HG03378 (cell line): ENCODE measurements around the gene GGCT.
"Not testable (repeated sequence)": the region's sequence is repeated elsewhere in the genome, so short reads cannot be mapped to it uniquely, and the experiment has no call there.

ENCODE experiments used
- ATAC-seq: cut with Tn5 transposase; IDR thresholded peaks from one replicate; pipeline ENCODE4 v1.9.1; 2021; ENCODE audit warnings: mild to moderate bottlenecking, moderate library complexity; ENCODE audit not compliant: unreplicated experiment

The GGCT gene

DNA sequence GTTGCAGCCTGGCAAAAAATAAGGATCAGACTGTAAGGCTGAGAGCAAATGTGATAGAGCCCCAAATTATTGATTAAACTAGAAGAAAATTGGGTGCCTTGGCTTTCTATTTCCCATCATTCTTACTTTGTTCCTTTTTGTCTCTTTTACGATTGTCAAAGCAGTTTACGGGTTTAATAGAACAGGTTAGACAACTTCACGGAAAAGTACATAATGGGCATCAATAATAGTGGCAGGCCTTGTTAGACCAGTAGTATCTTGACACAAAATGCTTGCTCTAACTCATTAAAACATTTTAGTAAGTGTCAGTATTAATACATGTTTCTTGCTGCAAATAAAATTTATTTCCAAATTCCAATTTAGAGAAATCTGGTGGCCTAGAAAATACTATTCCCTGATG, 14.5 kb upstream of the GGCT start:
- no peak for ATAC-seq

DNA sequence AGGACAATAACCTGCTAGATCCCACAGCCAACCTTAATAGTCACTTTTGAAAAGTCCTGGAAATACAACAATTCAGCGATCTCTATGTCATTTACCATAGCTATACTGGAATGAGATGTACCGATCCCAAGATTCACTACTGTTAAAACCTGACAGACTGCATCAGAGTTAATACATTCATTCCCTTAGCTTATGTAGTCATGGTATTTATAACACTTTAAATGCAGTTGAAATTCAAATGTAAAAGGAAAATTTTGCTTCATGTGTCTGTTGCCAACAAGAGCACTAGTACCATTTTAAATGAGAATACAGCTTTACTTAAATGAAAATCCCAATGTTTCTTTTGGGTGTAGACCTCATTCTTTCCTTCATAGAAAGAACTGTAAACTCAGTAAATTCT, 11.1 kb upstream of the GGCT start:
- no peak for ATAC-seq

DNA sequence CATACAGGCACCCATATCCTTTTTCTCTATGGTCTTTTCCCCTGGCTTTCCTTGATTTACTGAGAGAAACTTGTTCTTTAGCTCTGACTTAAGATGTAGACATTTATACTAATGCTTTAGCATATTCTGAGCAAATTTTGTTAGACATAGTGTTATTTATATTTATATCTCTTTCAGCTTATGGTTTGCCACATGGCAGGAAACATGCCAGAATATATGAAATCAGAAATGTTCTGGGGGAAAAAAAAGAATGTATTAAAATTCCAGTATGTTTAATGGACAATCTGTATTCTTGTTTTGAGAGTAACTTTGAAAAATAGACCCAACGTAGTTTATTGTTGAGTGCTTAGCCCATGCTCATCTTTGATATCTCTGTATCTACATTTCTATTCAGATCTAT, 10.1 kb upstream of the GGCT start:
- no peak for ATAC-seq

DNA sequence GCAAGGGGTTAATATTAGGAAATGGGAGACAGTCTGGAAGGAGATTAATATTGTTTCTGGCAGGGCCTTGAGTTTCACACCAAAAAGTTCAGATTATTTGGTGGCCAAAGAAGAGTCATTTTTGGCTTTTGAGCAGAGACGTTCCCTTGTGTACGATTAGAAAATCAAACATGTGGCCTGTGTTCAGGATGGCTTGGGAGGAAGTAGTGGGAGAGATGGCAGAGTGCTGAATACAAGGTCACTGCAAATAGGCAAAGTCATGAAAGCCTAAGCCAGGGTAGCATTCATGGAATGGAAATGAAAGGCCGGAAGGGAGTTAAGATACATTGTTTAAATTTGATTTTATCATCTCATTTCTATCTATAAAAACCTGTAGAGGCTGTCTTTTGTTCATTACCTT, 9.5 kb upstream of the GGCT start:
- ATAC-seq: no peak

DNA sequence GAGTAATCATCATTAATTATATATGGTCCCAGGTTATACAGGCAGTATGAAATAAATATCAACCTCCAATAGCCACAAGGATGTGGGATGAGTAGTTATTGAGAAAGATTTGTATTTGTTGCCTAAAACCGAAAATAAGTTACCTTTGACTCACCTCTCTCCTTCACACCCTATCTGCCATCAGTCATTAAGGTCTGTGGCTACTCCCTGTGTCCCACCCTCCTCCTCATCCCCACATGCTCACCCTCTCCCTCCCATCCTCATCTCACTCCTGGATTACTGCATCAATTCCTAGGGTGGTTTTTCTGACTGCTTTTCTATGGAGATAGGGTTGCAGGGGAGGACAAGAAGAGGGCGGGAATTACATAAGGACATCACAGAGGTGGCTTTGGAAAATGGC, 9.1 kb upstream of the GGCT start:
- no peak for ATAC-seq

DNA sequence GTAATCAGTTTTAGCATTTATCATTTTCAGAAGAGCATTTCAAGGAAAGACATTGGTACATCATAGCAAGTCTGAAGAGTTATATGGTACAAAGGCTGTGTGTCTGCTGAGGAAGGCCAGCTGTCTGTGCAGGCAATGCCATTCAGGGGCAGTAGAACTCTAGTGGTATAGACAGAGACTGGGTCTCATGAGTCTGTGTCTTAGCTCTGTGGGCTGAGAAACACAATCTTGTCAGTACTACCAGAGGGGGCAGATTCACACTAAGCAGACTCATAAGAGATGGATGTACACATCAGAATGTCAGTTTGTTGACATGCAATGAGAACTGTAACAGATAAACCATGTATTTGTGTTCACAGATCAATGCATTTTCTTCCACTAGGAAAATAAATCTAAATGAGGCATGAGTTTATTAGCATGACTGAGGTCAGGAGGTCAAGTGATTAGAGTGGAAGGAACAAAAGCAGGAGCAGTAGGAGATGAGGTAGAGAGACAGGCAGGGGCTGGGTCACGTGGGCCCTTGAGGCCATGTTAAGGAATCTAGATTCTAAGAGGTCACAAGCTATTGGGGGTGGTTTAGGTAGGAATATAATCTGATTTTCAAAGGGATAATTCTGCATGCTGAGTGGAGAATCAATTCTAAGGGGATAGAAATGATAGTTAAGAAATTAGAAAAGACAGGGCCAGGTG, 7.5 kb upstream of the GGCT start:
- ATAC-seq: no peak

DNA sequence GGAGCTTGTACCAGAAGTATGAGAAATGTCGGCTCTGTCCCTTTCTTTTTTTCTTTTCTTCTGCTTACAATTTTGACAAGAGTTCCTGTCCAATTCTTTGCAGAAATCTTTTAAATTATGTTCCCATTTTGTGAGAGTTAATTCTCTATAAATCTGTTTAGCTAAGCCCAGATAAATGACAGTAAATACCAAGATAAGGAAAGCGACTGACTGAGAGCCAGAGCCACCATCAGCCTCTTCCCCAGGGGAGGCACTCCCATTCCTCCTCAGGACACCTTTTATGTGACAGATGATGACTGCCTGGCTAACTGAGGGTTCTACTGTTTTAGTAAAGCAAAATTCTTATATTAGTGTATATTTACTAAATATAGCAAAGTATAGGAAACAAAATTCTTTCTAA, 6.9 kb upstream of the GGCT start:
- no peak for ATAC-seq

DNA sequence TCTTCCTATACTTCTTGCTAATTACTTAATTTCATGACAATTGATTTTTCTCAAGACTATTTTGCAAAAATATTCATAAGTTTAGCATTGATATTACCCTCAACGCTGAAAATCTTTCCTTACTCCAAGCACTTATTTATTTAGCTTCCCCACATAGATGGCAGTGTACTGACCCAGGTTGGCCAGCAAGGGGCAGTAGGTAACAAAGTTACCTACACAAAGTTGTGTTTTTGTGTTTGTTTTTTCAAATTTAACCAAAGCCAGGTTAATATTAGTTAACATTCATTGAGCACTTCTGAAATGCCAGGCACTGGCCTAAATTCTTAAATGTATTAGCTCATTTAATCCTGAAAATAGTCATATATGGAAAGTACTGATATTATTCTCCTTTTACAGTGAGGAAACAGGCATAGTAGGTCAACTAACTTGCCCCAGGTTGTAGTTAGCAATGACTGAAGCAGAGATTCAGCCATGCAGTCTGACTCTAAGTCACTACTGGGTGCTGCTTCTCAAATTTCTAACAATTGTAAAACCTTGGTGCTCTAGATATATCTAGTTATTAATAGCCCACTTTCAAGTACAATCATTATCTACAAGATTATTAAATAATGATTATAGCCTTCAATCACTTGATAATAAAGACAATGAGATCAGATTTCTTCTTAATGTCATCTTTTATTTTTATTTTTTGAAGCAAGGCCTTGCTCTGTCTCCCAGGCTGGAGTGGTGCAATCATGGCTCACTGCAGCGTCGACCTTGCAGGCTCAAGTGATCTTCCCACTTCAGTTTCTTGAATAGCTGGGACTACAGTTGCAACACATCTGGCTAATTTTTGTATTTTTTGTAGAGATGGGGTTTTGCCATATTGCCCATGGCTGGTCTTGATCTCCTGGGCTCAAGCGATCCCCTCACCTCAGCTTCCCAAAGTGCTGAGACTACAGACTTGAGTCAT, 5.8 kb upstream of the GGCT start:
- ATAC-seq: peak; percentile 72

DNA sequence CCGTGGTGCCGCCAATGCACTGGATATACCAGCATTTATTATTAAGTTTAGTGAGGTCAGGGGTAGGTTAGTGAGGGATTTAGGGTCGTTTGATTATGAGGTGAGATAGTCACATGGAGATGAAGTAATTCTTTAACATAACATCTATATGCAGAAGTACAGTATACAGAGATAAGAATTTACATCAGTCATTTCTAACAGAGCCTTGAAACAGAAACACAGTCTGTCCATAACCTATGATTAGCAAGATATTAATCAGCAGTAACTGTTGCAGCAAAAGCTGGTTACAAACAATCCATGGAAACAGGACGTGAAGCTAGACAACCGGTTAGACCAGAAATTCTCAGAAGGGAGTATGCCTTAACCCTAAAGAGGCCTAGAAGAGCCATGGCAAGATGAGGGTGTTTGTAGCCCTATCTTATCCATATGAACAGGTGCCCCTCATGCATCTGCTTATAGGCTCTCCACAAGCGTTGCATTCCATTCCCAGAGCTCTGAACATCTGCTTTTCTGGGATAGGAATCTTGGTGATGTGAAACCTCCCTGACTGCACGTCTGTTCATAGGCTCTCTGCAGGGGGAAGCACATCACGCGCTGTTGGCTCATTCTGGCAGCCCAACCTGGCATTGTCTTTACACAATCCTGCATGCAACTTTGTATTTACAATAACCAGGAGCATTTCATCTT, 4.7 kb upstream of the GGCT start:
- ATAC-seq: not testable (repeated sequence)

DNA sequence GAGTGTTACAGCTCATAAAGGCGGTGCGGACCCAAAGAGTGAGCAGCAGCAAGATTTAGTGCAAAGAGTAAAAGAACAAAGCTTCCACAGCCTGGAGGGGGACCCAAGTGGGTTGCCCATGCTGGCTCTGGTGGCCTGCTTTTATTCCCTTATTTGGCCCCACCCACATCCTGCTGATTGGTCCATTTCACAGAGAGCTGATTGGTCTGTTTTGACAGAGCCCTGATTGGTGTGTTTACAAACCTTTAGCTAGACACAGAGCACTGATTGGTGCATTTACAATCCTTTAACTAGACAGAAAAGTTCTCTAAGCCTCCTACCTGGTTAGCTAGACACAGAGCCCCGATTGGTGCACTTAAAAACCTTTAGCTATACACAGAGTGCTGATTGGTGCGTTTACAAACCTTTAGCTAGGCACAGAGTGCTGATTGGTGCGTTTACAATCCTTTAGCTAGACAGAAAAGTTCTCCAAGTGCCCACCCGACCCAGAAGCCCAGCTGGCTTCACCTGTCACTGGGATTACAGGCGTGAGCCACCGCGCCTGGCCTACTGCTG, 2.8 kb upstream of the GGCT start:
- not testable (repeated sequence) for ATAC-seq

DNA sequence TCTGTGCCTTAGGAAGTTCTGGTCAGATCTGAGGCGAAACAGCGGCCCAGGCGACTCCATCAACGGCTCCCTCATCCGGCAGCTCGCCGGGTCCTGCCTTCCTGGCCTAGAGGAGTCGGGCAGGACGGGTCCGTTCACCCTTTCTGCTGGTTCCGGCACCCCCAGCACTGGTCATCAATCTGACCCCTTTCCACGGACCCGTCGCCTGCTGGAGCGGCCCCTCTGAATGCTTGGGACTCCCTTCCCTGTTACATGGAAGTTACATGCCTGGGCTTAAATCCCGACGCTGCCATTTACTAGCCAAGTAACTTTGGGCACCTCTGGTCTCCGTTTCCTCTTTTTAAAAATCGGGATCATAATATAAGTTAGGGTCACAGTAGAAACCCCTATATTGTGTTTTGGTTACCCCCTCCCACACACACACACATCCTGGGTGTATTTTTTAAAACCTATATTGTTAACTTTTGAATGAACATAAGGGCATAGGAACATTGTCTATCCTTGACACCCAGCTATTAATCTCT, 607 bp upstream of the GGCT start:
- ATAC-seq: no peak

DNA sequence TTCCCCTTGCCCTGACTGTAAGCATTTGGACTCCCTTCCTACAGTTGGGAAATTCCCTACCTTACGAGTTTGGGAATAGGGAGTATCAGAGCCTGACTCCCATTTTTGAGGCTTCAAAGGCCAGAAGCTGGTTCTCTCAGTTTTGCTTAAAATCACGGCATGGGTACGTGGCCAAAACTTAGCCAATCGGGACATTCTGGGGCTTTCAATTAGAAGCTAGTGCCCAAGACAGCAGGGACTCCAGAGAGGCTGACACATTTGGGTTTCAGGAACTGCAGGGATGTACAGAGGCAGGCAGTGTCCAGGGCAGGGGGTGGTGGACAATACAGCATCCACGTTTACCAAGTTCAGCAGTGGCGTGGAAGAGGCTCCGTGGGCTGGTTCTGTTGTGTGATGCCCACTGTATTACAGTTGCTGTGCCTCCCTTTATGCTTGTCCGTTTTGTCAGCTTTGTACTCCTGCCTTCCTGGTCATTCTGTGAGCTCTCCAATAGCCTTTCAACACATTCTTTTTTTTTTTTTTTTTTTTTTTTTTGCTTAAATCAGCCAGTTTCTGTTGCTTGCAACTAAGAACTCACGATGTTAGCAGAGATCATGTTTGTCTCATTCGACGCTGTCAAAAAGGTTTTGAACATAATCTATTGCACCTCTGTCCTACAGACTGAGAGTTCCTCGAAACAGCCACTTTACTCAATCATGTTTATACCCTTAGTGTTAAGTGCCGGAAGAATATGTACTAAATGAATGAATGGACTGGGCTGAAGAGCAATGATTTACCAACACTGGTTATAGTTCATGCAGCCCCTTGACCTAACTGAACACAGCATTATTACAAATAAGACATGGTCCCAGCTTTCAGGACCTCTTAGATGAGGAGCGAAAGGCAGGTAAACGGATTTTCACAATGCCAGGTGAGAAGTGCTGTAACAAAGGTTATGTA, 1.1 kb downstream of the GGCT start:
- ATAC-seq: no peak

DNA sequence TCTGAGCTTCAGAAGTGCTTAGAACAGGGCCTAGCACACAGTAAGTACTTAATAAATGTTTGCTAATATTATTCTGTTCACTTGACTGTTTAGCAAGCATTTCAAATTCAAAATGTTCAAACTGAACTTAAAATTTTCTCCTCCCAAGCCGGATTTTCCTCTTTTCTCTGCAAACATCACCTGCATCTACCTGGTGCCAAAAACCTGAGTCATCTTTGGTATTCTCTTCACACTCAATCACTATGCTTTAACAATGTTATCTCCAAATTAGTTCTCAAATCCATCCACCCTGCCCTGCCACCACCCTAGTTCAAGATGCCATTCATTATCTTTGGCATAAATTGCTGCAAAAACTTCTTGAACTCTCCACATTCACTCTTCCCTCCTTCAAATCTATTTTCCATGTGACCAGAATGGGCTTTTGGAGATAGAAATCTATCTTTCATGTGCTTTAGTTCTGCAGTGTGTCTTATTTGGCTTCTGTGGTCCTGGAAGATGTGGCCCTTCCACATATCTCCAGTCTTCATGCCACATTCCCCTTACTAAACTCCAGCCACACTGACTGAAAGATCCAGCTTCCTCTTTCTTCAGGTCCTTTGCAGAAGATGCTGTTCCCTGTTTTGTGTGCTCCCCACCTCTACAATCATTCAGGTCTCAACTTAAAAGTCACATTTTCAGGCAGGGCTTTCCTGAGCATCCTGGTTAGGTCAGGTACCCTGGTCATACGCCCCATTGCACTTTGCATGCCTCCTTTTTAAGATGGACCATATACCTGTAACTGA, 2.0 kb downstream of the GGCT start:
- no peak for ATAC-seq

DNA sequence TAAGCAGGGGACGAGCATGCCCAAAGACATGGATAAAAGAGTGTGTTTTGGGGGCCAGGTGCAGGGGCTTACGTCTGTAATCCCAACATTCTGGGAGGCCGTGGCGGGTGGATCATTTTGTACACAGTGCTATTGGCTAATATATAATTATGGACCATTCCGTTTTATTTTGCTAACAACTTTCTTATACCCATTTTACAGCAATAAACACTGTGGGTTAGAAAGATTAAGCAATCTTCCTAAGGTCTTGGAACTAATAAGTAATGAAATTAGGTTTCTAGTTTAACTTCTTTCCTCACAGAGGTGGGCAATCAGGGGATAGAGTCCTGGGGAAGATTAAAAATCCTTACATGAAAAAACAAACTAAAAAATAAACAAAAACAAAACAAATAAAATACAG, 3.4 kb downstream of the GGCT start:
- ATAC-seq: no peak

DNA sequence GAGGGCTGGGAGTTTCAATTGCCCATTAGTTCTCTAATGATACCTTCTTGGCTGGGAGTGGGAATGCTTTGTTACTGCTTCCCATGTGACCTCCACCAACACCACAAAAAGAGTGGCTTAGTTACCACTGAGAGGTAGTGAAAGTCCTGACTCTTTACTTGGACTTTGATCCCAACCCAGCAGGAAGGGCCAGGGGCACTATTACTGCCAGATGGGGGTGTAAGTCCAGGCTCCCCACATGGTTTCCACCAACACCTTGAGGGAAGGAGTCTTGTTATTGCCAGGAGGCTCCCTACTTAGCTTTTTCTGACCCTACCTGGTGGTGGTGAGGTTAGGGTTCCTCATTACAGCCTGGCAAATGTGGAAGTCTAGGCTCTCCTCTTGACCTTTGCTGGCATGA, 11.4 kb downstream of the GGCT start:
- ATAC-seq: no peak

DNA sequence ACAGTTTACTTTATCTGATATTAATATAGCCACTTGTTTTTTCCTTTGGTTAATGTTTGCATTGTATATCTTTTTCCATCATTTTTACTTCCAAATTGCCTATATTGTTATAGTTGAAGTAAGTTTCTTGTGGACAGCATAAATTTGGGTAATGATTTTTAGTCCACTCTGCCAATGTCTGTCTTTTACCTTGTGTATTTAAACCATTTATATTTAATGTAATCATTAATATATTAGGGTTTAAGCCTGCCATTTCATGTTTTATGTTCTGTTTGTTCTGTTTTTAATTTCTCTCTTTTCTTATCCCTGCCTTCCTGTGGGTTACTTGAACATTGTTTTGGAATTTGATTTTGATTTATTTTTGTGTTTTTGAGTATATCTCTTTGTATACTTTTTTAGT, 13.2 kb downstream of the GGCT start:
- ATAC-seq: no peak

DNA sequence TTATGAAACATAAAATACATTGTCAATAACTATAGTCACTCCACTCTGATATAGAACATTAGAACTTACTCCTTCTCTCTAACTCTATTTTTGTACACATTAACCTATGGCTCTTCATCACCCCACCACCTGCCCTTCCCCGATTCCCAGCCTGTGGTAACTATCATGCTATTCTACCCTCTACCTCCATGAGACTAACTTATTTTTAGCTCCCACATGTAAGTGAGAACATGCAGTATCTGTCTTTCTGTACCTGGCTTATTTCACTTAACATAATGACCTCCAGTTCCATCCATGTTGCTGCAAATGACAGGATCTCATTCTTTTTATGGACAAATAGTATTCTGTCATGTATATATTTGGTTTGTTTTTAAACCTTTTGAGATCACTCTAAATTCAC, 17.3 kb downstream of the GGCT start:
- no peak for ATAC-seq

DNA sequence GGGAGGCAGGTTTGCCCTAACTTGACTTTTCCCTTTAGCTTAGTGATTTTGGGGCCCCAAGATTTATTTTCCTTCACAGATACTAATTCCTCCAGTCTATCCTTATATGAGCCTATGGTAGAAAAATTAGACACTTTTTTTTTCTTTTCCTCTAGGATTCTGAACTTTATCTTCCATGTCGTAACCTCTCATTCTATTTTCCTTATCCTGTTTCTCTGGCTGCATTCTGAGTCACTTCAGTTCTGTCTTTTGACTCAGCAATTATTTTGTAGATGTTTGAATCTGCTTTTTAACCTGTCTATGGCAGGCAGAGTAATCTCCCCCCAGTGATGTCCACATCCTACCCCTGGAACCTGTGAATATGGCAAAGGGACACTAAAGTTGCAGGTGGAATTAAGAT, 19.0 kb downstream of the GGCT start:
- no peak for ATAC-seq

DNA sequence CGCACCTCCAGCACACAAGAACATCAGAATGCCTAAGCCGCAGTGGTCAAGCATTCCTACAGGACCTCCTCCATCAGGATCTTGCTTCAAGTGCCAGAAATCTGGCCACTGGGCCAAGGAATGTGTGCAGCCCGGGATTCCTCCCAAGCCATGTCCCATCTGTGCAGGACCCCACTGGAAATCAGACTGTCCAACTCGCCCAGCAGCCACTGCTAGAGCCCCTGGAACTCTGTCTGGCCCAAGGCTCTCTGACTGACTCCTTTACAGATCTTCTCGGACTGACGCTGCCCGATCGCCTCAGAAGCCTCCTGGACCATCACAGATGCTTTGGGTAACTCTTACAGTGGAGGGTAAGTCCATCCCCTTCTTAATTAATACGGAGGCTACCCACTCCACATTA, 23.2 kb downstream of the GGCT start:
- ATAC-seq: not testable (repeated sequence)
